Kidney (tissue), 14 donors: ENCODE data around the gene TFR2. TPM values are rescaled to one million over a fixed set of nuclear protein-coding genes. Genes with fewer than 3 reads are reported as not detected.

Experiments
- DNase-seq, 5 donors: peaks; one replicate each; pipeline ENCODE4 v3.0.0-alpha.2; 2013 to 2020
- FAIRE-seq: peaks from 2 replicates; lab custom pipeline; 2012; peaks lifted over from hg19 to GRCh38; lab: Jason Lieb, UNC
- H3K27ac ChIP-seq, 2 donors: one replicate each; pipeline ENCODE4 v1.7.0; 2013; ENCODE audit warnings: low read depth in 2 of 2, low read length in 2 of 2, inconsistent platforms in 1 of 2
- H3K27me3 ChIP-seq: one replicate; pipeline ENCODE4 v1.7.1; 2013; ENCODE audit warnings: low read length, inconsistent platforms; ENCODE audit not compliant: control insufficient read depth, insufficient read depth
- H3K36me3 ChIP-seq, 3 donors: one replicate each; pipeline versions ENCODE4 v1.7.0 to v1.7.1; 2013; ENCODE audit warnings: low read length in 3 of 3, control low read depth in 1 of 3, inconsistent platforms in 1 of 3; ENCODE audit not compliant: insufficient read depth in 3 of 3, control insufficient read depth in 2 of 3
- H3K4me1 ChIP-seq, 3 donors: one replicate each; pipeline versions ENCODE4 v1.7.0 to v1.7.1; 2013; ENCODE audit warnings: low read length in 3 of 3, inconsistent platforms in 1 of 3, low read depth in 1 of 3; ENCODE audit not compliant: control insufficient read depth in 2 of 3, insufficient read depth in 2 of 3
- H3K4me3 ChIP-seq, 3 donors: one replicate each; pipeline versions ENCODE4 v1.7.0 to v1.8.1; 2013; ENCODE audit warnings: low read length in 3 of 3, control low read depth in 1 of 3, inconsistent platforms in 1 of 3
- H3K9ac ChIP-seq, 3 donors: one replicate each; pipeline versions ENCODE4 v1.7.0 to v1.7.1; 2013; ENCODE audit warnings: low read length in 3 of 3, control low read depth in 1 of 3, inconsistent platforms in 1 of 3
- H3K9me3 ChIP-seq, 3 donors: one replicate each; pipeline versions ENCODE4 v1.7.0 to v1.7.1; 2013; ENCODE audit warnings: low read length in 3 of 3, control low read depth in 1 of 3, inconsistent platforms in 1 of 3; ENCODE audit not compliant: control insufficient read depth in 2 of 3, insufficient read depth in 1 of 3
- intact Hi-C: fragments of 100-400 bp; cut with DNase I; formaldehyde crosslinking; loops from one replicate; pipeline ENCODE4 v1.11.1; 2022
- polyA plus RNA-seq: library from polyadenylated mRNA; stranded (reverse); fragments of 350-450 nt; fragmentation: Illumina TruSeq; extraction: RNeasy Lipid Tissue Mini Kit (QIAGEN cat#74804); gene quantifications from one replicate; pipeline ENCODE4 v1.2.3, GENCODE V29; 2014; ENCODE audit warnings: low read depth, low replicate concordance; ENCODE audit not compliant: insufficient read depth
- total RNA-seq: library from RNA; stranded (reverse); fragmentation: NEBNext Ultra II Directional; extraction: Animal tissue kit (Norgen Biotek cat#: 25700); gene quantifications from one replicate; pipeline ENCODE4 v1.2.1, GENCODE V29; 2021
- TF ChIP-seq, protein P1 (sequence below): IDR thresholded peaks from 3 replicates; pipeline ENCODE4 v1.5.1; 2012; ENCODE audit warnings: mild to moderate bottlenecking, moderate library complexity, borderline replicate concordance; ENCODE audit not compliant: insufficient read depth; ENCODE audit errors: extremely low read depth
- donor health status: control.
- donor health status: control.
- donor health status: control.
- donor health status: control.
- donor health status: control.
- donor health status: DM: yes; HTN: yes; CAD: no.
- donor health status: Normal renal cell carcinoma (clear cell type).

The TFR2 gene
- total and polyA plus RNA-seq, 2 donors from 2014 or later = 0.22 to 0.79 TPM

DNA sequence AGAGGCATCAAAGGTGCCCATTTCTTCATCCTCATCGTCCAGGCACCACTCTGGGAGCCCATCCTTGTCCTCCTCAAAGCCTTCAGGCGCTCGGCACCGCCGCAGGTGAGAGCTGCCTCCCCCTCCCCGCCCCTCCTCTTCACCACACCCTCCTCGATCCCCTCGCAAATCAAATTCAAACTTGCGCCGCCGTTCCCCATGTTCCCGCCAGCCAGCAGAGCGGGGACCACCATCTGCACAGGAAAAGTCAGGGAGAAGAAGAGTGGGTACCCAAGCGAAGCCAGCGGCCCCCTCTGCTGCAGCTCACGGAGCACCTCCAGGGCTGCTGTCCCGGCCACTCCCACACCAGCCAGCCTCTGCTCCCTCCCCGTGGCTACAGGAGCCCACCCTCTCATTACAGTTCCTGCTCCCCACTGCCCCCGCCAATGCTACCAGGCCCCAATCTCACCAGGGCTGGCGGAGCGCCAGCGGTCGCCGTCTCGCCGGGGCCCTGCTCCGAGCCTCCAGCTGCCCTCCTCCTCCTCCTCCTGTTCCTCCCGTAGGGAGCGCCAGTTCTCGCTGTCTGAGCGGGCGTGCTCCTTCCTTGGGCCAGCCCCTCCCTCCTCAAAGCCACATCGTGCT, 45.0 kb upstream of the TFR2 start:
- intact Hi-C loops = loop anchor here (10.0 kb wide), 2 partner anchors 112 to 222 kb away; partner anchors contain the start of genes SAP25 and SPACDR
- H3K9ac ChIP-seq = no peak overlapping the region
- peaks cover 0 to 9% (median 3%) of the 10 kb centered on the region in 3 donors for H3K4me1 ChIP-seq
- TF ChIP-seq, protein P1, sequence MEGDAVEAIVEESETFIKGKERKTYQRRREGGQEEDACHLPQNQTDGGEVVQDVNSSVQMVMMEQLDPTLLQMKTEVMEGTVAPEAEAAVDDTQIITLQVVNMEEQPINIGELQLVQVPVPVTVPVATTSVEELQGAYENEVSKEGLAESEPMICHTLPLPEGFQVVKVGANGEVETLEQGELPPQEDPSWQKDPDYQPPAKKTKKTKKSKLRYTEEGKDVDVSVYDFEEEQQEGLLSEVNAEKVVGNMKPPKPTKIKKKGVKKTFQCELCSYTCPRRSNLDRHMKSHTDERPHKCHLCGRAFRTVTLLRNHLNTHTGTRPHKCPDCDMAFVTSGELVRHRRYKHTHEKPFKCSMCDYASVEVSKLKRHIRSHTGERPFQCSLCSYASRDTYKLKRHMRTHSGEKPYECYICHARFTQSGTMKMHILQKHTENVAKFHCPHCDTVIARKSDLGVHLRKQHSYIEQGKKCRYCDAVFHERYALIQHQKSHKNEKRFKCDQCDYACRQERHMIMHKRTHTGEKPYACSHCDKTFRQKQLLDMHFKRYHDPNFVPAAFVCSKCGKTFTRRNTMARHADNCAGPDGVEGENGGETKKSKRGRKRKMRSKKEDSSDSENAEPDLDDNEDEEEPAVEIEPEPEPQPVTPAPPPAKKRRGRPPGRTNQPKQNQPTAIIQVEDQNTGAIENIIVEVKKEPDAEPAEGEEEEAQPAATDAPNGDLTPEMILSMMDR = no peak
- H3K36me3 ChIP-seq = peaks cover 2 to 26% (median 12%) of the 10 kb centered on the region in 3 donors
- no peak overlapping the region for H3K4me3 ChIP-seq
- H3K27me3 ChIP-seq = no peaks in the 10 kb centered on the region
- H3K9me3 ChIP-seq = no peaks in the 10 kb centered on the region
- FAIRE-seq = no peak
- DNase-seq = peak in 2 of 5 donors; percentile 58 to 60
- no peak overlapping the region for H3K27ac ChIP-seq

GRCh38 chr7:100685631-100686145, 44.3 kb upstream of the TFR2 start:
- H3K36me3 ChIP-seq = peaks cover 2 to 26% (median 12%) of the 10 kb centered on the region in 3 donors
- intact Hi-C loops = loop anchor here (10.0 kb wide), 2 partner anchors 111 to 221 kb away; partner anchors contain the start of genes SAP25 and SPACDR
- H3K9me3 ChIP-seq = no peaks in the 10 kb centered on the region

DNA sequence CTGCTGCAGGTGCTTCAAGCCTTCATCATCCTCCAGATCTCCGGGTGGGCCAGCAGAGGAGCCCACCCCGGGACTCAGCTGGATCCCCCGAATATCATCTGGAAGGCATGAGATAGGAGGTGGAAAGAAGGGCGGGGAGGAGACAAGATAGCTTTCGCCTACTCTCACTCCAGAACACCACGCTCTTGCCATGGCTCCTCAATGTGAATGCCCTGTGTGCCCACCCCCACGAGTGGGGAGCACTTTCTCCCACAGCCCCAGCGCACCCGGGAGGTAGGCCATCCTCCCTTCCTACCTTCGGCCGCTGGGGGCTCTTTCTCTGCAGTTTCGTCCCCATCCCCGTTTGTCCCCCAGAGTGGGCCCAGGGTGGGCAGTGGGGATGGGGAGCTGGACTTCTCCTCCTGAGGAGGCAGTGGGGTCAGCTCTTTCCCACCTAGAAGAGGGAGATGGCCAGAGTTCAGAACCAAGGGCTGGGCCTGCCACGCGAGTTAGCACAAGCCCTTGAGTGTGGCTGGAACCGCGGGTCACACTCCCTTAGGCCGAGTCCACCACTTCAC, 43.8 kb upstream of the TFR2 start:
- TF ChIP-seq, protein P1 = no peak
- no peak overlapping the region for H3K27ac ChIP-seq
- FAIRE-seq (no peak), DNase-seq (peak in 1 of 5 donors; percentile 53)
- H3K4me1 ChIP-seq = peaks cover 0 to 4% (median 0%) of the 10 kb centered on the region in 3 donors
- intact Hi-C loops = loop anchor here (10.0 kb wide), 2 partner anchors 110 to 220 kb away; partner anchors contain the start of genes SAP25 and SPACDR
- no peak overlapping the region for H3K9ac ChIP-seq
- no peaks in the 10 kb centered on the region for H3K9me3 ChIP-seq
- no peak overlapping the region for H3K4me3 ChIP-seq
- peaks cover 2 to 26% (median 12%) of the 10 kb centered on the region in 3 donors for H3K36me3 ChIP-seq
- H3K27me3 ChIP-seq = no peaks in the 10 kb centered on the region

More at GRCh38 chr7:100685631-100686145, 44.3 kb upstream of the TFR2 start:
- peaks cover 0 to 4% (median 0%) of the 10 kb centered on the region in 3 donors for H3K4me1 ChIP-seq
- H3K4me3 ChIP-seq = no peak overlapping the region
- H3K9ac ChIP-seq = no peak overlapping the region
- FAIRE-seq (no peak), DNase-seq (peak in 1 of 5 donors; percentile 47)
- TF ChIP-seq, protein P1 = no peak
- no peaks in the 10 kb centered on the region for H3K27me3 ChIP-seq
- no peak overlapping the region for H3K27ac ChIP-seq
